Tibial nerve (tissue), 4 donors: ENCODE measurements around the gene PARP2.

Source experiments
- CTCF ChIP-seq, 5 experiments: fragments of 200-600 bp in 3 of 5; fragments of 450-650 bp in 2 of 5; sonication (generic) in 3 of 5; IDR thresholded peaks; one replicate each; pipeline ENCODE4 v1.5.1; 2016 to 2019; ENCODE audit warnings: antibody characterized with exemption in 5 of 5, mild to moderate bottlenecking in 3 of 5, moderate library complexity in 2 of 5
- EP300 ChIP-seq, 2 donors: sonication (generic); formaldehyde crosslinking; IDR thresholded peaks; one replicate each; pipeline ENCODE4 v1.6.1; 2017; ENCODE audit warnings: antibody characterized with exemption in 2 of 2, mild to moderate bottlenecking in 1 of 2
- POLR2A ChIP-seq, 2 donors: fragments of 450-650 bp; IDR thresholded peaks; one replicate each; pipeline ENCODE4 v1.6.1; 2017; ENCODE audit warnings: antibody characterized with exemption in 2 of 2, mild to moderate bottlenecking in 2 of 2, moderate library complexity in 2 of 2

DNA sequence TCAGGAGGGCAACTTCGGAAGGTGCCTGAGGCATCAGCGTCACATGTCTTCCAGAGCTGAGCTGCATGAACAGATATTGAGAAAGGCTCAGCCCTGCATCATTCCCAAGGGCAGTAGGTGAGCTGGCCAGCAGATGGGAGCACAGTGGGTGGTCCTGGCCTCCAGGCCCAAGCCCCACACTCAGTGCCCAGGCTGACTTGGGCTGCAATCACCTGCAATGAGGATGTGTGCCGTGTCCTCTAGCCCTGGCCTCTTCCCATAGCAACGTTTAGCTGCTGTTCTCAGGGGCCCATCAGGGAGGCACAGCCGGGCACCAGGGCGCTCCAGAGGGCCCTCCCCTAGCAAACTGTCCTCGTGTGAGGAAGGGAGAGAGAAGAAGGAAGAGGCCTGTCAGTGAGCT is 37.9 kb downstream of the PARP2 start:
- TF ChIP-seq POLR2A (IDR thresholded peaks at IDR 0.05) (no peak), CTCF (IDR thresholded peaks at IDR 0.05) (no peak), EP300 (IDR thresholded peaks at IDR 0.05) (no peak)
